ENCODE results near the gene DBNDD1.
A peak's percentile ranks its signal among the peaks of the same experiment; 100 is the strongest.
"Not testable (repeated sequence)": the region's sequence is repeated elsewhere in the genome, so short reads cannot be mapped to it uniquely, and the experiment has no call there.

The DBNDD1 gene

DNA sequence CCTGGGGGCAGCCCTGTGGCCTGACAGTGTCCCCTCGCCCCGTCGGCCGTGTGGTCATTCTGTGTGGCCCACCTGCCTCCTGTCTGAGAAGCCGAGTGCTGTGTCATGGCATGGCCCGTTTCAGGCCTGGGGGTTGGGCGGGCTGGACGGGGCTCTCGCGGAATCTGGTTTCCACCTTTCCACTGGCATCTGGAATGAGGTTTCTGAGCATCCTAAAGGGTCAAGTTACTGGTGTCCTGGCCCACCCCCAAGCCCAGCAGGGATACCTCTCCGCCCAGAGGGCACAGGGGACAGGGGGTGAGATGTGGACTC is 7.8 kb downstream of the DBNDD1 start:
- DNase-seq (ENCODE audit: low read depth), result no peak

DNA sequence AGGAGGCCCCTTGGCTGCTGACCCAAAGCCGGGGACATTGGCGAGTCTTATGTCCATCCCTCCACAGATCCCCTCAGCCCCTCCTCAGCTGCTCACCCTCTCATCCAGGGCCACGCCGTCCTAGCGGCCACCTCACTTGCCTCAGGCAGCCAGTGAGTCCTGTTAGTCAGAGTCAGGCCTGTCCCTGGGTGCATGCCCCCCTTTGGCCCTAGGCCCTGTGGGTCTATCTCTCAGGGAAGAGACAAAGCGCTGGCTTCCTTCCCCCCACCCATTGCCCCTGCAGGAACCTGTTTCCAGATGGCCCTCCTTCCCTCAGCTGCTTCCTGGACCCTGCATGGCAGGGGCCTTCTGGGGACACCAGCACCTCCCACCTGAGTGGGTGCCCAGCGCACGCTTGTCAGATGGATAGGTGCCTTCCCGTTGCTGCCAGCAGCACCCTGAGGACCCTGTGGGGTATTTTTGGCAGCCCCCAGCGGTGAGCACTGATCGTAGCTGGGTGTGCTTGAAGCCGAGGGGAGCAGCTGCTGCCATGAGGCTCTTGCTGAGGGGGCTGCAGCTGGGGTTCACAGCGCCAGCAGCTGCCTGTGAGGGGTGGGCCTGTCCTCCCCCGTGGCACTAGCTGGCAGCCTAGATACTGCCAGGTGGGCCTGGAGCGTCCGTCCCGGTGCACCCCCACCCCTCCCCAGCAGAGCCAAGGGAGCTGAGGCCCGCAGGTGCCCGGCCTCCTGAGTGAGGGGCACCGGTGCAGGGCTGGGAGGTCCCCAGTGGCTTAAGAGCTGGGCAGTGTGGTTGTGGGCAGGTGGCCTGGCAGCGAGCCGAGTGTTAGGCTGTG is 8.4 kb downstream of the DBNDD1 start:
- DNase-seq (ENCODE audit: low read depth), result no peak

DNA sequence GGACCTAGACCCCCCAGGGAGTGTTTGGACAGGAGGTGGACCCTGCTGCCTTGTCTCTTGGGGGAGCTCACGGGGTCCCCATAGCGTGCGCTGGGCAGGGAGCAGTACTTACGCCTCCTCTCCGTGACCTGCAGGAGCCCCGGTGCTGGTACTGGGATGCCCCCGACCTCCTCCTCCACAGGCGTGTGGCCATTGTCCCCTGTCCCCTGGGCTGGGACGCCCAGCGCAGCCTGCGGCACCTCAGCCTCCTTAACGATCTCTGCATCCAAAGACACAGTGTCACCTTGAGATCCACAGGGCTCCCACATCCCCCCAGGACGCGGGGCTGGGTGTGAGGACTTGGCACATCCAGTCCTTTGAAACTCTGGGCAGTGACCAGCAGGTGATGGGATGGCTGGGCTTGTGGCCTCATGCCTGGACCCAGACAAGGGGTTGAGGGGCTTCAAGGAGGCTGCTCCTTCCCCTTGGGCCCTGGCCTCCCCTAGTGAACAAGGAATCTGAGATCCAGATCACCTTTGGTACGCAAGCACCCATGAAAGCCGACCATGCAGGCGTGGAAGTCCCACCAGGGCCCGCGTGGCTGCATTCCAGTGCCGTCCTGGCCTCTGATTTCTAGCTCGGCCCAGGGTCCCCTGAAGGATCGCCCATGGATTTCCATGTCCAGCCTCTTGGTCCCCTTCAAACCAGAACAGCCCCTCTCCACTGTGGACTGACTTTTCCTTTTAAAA is 9.9 kb downstream of the DBNDD1 start:
- no peak for DNase-seq (ENCODE audit: low read depth)

DNA sequence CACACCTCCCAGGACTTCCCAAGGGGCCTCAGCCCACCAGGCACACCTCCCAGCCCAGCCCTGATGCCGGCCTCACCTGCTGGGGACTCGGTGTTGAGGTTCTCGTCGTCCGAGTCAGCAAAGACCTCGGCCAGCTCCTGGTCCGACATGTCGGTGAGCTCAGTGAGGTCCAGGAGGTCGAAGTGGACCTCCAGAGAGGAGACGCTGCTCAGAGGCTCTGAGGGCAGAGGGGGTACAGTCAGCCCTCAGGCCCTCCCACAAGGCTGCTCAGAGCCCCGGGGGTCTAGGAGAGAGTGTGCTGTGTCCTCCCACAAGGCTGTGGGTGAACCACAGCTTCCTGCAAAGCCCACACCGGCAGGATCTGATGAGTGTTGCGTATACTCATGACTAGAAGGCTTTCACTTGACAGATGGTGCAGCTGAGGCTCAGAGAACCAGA is 10.5 kb downstream of the DBNDD1 start:
- DNase-seq (ENCODE audit: low read depth), result peak; percentile 53

DNA sequence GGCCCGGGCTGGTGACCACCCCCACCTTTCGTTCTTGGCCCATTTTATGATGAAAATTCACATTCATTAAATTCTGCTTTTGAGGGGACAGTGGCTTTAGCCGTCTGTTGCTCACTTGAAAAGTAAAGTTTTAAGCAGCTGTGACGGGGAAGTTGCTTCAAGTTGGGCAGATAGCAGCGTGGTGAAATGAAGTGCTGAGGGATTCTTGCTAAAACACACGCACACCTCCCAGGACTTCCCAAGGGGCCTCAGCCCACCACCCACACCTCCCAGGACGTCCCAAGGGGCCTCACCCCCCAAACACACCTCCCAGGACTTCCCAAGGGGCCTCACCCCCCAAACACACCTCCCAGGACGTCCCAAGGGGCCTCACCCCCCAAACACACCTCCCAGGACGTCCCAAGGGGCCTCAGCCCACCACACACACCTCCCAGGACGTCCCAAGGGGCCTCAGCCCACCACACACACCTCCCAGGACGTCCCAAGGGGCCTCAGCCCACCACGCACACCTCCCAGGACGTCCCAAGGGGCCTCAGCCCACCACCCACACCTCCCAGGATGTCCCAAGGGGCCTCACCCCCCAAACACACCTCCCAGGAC is 11.5 kb downstream of the DBNDD1 start:
- not testable (repeated sequence) for DNase-seq (ENCODE audit: low read depth)

DNA sequence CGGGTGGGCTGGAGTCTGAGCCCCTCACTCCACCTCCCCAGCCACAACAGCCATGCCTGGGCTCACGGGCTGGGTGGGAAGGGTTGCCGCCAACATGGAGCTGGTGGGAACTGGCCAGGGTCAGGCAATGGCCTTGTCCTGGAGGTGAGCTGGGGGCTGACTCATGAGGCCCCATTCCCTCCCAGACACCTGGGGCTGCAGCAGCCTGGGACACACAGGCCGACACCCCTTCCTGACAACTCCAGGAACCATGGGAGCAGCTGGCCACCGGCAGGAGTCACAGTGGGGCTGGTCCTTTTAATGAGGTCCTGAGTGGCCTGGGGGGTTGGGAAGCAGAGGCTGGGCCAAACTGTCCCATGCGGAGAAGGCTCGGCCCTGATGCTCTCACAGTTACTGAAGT is 12.2 kb downstream of the DBNDD1 start:
- DNase-seq (ENCODE audit: low read depth), result no peak

DNA sequence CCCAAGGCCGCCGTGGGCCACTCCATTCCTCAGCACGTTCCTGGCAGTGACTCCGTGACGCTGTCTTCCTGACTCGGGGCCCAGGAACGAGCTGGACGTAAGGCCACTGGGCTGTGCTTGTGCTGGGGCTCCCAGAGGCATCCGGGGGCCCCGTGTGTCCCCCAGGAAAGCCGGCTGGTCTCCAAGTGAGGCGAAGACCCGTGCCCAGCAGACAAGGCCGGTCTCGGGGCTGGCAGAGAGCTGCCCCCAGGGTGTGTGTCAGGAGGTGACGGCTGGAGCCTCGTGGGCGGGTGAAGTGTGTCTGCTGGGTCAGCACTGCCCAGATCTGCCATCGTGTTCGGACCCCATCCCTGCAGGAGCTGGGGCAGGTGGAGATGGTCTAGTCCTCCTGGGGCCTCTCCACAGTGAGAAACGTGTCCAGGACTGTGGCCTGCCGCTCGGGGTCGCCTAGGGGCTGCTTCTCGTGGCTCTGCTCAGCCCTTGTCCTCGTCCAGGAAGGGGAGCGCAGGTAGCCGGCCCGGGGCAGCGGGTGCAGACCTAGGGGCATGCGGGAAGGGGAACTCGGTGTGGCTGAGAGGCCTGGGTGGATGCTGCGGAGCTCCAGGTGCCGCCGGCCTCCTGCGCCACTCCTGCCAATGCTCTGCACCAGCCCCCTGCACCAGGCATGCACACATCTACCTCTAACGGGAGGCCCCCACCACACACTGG is 13.1 kb downstream of the DBNDD1 start:
- DNase-seq (ENCODE audit: low read depth), result no peak

DNA sequence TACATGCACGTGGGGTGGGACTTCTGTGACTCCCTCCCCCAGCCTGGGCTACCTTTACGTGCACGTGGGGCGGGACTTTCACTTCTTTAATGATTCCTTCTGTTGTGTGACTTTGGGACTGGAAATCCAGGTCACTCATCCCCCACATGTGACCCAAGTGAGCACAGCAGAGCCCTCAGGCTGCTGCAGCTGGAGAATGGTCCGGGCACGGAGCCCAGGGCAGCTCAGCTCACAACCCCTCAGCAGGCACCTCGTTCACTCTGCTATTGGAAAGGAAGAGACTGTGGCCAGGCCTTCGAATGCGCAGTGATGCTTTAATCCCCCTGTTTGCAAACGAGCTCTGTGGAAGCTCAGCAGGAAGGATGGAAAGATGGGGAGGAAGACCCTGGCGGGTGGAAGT is 14.7 kb downstream of the DBNDD1 start:
- no peak for DNase-seq (ENCODE audit: low read depth)

DNA sequence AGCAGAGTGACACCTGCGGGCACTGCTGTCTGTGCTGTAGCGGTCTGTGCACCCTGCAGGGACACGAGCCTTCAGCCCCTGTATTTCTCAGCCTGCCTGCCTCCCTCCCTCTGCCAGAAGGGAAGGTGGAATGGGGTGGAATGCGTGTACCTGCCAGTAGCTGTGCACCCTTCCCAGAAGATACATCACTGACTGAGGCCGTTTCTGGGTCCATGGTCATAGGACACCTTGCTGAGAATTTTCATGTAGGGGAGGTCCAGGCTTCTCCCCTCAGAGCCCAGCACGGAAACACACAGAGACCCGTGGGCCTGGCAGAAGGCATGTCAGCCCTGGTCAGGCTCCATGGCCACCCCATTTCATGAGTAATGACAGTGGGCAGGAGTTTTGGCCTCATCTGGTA is 16.5 kb downstream of the DBNDD1 start:
- DNase-seq (ENCODE audit: low read depth), result no peak

DNA sequence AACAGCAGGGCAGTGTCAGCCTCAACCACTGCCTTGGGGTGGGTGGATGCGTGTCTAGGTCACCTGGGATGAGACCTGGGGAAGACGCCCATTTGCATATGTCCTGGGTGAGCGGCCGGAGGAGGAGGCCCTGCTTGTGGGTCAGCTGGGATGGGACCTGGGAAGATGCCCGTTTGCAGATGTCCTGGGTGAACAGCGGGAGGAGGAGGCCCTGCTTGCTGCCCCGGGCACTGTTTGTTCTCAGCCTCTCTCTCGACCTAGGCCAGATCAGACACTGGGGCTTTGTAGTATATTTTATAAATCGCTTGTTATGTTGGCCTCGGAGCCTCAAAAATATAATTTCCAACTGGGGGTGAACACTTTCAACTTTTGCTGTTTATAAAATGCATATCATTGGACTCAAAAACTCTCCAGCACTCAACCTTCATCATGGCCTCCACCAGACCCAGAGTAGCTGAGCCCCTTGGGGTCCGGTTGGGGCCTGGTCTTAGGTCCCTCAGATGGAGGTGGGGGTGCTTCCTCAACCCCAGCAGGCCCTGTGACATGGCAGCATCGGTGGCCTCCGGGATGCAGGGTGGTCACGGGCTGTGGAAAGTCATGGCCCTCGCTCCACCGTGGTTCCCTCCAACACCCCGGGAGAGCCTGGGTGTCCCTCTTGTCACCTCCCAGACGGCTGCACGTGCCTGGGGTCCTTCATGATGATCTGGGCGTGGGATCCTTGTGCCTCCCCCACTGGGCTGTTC is 17.3 kb downstream of the DBNDD1 start:
- no peak for DNase-seq (ENCODE audit: low read depth)

DNA sequence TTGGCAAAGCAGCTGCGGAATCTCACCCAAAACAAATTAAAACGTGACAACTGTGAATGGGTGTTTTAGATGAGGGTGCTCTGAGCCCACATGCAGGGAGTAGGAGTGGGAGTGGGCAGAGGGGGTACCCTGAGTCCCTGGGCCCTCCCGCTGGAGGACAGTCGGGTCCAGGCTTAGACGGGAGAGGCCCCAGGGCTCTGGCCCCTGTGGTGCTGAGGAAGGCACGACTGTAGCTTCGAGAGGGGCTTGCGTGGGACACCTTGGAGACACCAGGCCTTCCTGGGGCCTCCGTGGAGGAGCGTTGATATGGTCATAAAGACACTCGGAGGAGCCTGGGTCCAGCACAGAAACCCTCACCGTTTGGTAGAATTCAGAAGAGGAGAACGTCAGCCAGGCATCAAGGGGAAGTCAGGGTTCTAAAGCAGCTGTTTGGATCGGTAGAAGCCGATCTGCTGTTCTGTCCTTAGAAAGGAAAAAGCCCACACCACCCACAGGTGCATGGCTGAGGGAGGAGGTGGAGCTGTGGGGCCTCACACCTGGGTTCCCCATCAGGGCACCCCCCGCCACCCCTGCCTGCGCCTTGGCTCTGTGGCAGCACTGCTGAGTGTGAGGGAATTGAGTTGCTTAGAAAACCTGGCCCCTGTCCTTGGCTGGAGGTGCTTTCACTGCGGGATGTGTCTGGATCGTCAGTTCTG is 18.4 kb downstream of the DBNDD1 start:
- no peak for DNase-seq (ENCODE audit: low read depth)

DNA sequence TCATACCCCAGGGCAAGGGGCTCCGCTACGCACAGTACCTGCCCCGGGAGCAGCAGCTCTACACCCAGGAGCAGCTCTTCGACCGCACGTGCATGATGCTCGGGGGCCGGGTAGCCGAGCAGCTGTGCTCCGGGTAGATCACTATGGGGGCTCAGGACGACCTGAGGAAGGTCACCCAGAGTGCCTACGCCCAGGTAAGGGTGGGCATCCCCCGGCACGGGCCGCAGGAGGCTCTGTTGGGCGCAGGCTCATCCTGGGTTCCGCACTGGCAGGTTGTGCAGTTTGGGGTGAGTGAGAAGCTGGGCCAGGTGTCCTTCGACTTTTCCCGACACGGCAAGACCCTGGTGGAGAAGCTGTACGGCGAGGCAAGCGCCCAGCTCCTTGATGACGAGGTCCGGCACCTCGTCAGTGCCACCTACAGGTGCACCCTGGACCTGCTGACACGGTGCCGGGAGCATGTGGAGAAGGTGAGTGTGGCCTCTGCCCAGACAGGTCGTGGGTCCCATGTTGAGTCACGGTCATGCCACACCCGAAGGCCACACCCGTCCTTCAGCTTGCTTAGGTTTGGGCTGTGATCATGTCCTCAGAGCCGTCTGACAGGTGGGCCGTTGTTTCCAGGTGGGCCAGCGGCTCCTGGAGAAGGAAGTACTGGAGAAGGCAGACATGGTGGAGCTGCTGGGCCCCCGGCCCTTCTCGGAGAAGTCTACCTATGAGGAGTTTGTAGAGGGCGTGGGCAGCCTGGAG is 19.3 kb downstream of the DBNDD1 start:
- no peak for DNase-seq (ENCODE audit: low read depth)

DNA sequence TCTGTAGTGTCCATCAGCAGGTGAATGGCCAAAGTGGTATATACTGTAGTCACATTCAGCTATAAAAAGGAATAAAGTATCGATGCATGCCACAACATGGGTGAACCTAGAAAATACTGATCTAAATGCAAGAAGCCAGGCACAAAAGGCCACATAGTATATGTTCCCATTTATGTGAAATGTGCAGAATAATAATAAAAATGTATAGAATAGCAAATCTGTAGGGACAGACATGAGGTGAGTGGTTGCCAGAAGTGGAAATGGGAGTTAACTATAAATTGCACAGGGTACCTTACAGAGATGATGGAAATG is 23.1 kb downstream of the DBNDD1 start:
- no peak for DNase-seq (ENCODE audit: low read depth)

DNA sequence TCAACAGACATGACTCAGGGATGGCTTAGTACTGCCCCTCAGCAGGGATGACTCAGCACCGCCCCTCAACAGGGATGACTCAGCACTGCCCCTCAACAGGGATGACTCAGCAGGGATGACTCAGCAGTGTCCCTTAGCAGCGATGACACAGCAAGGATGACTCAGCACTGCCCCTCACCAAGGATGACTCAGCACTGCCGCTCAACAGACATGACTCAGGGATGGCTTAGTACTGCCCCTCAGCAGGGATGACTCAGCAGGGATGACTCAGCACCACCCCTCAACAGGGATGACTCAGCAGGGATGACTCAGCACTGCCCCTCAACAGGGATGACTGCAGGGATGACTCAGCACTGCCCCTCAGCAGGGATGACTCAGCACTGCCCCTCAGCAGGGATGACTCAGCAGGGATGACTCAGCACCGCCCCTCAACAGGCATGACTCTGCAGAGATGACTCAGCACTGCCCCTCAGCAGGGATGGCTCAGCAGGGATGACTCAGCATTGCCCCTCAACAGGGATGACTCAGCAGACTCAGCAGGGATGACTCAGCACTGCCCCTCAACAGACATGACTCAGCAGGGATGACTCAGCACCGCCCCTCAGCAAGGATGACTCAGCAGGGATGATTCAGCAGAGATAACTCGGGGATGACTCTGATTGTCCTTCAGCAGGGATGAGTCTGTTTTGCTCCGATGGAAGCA is 23.6 kb downstream of the DBNDD1 start:
- DNase-seq (ENCODE audit: low read depth), result peak; percentile 31

DNA sequence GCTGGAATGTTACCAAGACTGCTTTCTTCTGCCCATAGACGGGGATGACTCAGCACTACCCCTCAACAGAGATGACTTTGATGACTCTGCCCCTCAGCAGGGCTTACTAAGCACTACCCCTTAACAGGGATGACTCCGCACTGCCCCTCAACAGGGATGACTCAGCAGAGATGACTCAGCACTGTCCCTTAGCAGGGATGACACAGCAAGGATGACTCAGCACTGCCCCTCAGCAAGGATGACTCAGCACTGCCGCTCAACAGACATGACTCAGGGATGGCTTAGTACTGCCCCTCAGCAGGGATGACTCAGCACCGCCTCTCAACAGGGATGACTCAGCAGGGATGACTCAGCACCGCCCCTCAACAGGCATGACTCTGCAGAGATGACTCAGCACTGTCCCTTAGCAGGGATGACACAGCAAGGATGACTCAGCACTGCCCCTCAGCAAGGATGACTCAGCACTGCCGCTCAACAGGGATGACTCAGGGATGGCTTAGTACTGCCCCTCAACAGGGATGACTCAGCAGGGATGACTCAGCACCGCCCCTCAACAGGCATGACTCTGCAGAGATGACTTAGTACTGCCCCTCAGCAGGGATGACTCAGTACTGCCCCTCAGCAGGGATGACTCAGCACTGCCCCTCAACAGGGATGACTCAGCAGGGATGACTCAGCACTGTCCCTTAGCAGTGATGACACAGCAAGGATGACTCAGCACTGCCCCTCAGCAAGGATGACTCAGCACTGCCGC is 24.4 kb downstream of the DBNDD1 start:
- DNase-seq (ENCODE audit: low read depth), result peak; percentile 22

DNA sequence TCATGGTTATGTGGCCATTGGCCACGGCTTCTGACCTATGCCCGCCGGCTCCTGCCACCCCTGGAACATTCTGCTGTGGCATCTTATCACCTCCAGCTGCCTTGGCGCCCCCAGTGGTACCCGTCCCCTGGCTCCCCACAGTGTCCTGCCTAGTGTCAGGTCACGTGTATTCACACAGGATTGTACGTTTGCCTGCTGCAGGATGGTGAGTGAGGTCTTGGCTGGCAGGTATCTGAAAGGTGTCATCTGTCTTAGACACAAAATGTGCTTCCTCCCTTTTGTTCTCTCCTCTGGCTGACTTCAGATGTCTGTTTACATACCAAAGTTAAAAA is 24.9 kb downstream of the DBNDD1 start:
- no peak for DNase-seq (ENCODE audit: low read depth)

DNA sequence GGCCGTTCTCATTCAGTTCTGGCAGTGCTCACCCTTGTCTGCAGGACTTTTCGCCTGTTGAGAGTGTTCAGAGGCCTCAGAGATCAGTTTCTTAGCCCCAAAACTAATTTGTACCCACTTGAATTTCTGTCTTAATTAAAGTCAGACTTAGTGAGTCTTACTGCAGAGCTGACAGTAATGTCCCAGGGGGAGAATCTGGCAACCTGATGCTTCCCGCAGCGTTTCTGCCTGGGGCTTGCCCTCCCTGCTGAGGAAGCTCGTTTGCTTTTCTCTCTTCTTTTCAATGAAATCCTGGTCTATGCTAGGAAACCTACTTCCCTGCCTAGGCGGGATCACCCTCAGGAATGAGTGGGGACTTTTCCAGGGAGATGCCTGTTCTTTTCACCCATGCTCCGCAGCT is 25.3 kb downstream of the DBNDD1 start:
- no peak for DNase-seq (ENCODE audit: low read depth)

DNA sequence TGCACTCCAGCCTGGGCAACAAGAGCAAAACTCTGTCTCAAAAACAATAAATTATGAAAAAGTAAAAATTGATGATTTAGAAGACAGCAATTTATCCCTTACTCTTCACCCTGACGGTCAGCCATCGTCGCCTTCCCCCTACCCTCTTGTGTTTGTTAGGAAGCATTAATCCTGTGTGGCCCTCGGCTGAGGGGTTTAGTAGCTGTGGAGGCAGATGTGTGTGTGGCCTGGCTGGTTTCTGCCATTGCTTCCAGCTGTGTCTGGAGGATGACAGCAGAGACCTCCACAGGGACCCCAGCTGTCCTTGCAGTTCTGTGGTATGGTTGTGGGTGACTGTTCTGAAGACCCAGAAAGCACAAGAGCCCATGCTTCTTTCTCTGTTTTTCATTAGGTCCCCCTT is 25.9 kb downstream of the DBNDD1 start:
- DNase-seq (ENCODE audit: low read depth), result no peak

DNA sequence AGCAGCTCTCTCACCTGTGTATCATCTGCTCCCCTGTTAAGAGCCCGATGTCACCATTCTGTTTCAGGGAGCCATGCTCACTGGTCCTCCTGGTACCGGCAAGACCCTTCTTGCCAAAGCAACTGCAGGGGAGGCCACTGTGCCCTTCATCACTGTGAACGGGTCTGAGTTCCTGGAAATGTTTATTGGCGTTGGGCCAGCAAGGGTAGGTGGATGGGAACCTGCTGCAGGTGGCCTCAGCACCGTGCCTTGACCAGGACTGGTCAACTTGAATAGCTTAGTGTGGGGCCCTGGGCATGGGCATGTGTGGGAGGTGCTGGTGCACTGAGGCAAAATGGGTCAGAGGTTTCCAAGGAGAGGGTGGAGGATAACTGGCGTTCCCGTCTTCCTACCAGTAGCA is 28.5 kb downstream of the DBNDD1 start:
- no peak for DNase-seq (ENCODE audit: low read depth)

DNA sequence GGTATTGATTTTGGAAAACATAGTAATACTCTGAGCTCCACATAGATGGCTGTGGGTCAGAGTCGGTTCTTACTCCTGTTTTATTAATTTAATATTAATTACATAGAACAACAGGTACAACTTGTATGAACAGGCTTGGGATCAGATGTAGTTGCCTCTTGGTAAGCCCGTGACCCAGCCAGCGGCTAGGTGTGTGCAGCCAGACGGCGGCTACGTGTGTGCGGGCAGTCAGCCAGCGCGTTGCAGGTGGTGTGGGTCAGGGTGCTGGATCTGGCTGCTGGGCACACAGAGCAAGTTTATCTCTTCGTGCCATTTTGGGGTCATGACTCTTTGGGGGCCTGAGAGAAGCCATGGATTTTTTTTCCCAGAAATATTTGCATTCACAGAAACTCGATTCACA is 30.3 kb downstream of the DBNDD1 start:
- DNase-seq (ENCODE audit: low read depth), result no peak

Data from stimulated activated CD8-positive, alpha-beta memory T cell treated with anti-CD3 and anti-CD28 coated beads, Interleukin-12 subunit alpha, Interleukin-12 subunit beta, amount 100 ng/mL, for 4 hours (primary cell).